Amniotic epithelial cell (primary cell): ENCODE results near the gene MYORG.
A peak's percentile ranks its signal among the peaks of the same experiment; 100 is the strongest.

ENCODE experiments used
- DNase-seq: peaks from one replicate; pipeline ENCODE4 v3.0.0-alpha.2; 2010; ENCODE audit warnings: low read depth

MYORG gene

DNA sequence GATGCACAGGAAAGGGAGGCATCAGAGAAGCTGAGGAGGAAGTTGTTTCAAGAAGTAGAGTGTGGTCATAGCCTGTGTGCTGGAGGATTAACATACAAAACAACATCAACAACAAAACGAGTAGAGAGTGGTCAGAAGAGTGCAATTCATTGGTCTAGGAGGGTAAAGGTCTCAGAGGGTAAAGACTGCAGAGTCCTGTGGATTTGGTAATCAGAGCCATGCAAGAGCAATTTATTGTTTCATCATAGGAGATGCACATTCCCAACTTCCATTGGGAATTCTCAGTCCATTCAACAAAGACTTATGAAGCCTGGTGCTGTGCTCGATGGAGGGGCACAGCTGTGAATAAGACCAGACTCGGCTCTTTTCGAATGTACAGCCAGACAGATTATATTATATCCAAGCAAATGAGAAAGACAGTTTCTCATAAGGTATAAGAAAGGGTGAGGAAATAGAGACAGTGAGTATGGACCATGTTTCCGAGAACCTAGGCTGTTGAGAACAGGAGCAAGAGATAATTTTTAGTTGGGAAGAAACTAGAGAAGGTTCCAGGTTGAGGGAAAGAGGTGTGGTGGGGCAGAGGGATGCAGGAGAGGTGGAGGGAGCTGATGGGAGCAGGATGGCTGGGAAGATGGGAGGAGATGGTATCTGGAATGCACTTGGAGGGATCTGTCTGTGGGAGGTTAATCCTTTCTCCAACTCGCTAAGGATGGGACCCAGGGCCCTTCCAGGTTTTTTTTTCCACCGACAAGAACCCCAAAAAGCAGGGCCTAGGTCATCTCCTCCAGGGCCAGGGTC is 7.9 kb upstream of the MYORG start:
- peak; percentile 17 for DNase-seq

GRCh38 chr9:34383904-34384303 is 7.2 kb upstream of the MYORG start:
- no peak for DNase-seq

GRCh38 chr9:34382879-34383278 is 6.2 kb upstream of the MYORG start:
- DNase-seq: no peak

GRCh38 chr9:34382054-34382453 is 5.4 kb upstream of the MYORG start:
- no peak for DNase-seq

DNA sequence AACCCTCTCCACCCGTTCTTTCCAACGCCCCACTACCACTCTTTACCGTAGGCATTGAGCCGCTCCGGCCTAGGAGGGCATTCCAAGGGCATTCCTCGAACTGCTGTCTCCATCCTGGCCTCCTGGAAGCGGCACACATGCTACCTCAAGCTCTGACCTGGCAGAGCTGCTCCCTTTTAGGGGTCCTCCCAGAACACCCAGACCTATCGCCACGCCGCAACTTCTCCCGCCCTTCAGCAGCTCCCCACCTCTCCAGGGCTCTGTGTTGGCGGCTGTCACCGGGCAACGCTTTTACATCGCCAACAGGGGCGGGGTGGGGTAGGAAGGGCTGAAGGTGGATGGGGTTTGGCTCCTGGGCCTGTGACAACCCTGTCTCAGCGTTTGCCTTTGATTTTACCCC is 4.6 kb upstream of the MYORG start:
- no peak for DNase-seq

DNA sequence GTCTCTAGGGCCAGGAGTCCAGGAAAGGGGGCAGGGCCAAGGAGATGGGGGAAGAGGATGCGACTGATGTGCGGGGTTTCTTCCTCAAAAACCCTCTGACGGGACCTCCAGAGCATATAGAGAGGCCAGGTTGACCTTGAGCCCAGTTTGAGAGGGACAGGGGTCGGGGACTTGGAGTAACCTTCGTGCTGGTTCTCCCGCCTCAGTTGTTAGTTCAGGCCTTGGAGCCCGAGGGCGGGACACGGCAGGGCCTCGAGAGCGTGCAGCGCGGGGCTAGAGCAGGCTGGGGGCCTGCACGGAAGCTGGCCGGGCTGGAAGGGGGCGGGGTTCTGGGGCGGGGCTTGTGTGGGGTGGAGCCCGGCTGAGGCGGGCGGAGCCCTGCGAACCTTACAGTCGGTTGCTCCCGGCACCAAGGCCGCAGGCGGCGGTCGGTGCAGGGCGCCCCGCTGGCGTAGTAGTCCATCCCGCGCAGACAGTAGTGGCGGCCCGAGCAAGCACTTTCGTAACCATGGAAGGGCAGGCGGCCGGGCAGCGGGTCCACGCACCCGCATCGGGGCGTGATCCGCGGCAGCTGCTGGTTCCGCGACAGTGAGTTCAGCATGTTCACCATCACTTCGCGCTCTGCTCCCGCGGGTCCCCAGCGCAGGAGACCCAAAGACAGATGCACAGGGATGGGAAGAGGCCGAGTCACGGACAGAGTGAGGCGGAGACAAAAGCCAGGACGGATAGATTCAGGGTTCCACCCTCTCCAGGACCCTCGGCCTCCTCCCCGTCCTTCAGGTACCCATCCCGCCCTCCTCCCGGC is 4.0 kb upstream of the MYORG start:
- peak; percentile 73 for DNase-seq

DNA sequence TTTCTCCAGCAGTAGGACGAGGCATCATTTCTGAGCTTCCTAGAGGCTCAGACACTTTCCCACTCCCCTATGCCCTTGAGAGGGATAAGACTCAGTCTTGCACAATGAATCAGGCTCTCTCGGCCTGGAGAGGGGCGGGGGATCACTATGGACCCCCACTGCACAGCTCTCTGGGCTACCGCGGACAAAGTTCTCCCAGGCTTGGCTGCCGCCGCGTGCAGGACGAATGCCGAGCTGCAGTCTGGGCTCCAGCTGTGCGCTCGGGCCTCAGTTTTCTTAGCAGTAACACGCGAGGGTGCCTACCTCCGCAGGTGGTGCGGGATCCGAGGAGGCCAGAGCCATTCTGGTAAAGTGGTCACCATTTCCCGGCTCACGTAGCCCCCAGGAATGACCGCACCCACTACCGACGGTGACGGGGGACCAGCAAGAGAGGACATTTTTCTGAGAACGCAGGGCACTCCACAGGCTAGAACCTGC is 3.4 kb upstream of the MYORG start:
- DNase-seq: peak; percentile 47

DNA sequence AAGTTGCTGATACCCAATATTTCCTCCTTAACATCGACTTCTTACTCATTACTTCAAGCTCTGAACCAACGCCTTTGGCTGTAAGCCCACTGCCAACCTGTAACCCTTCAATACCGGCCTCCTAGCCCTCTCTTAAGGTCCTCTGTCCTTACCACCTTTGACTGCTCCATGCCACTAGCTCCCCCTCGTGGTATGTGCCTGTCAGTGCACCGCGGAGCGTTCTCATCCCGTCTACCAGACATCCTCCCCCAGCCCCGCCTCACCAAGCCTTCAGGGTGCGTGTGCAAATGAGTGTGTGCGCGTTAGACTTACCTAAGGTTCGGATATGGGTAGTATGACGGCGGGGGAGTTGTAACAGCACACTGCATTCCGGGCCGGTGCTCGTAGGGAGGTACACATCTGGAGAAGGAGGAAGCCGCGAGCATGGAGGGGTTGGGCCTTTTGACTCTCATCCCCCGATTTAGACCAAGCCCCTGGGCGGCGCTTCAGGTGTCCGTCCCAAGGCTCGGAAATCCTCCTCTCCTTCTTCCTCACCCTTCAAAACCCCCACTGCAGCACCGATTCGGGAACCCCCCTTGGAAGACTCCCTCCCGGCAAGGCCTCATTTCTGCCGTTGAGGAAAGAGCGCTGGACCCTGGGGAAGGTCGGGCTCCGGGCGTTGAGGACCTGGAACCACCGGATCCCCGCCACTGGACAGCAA is 2.8 kb upstream of the MYORG start:
- DNase-seq: peak; percentile 79

GRCh38 chr9:34378376-34379060 is 1.8 kb upstream of the MYORG start:
- DNase-seq: no peak

DNA sequence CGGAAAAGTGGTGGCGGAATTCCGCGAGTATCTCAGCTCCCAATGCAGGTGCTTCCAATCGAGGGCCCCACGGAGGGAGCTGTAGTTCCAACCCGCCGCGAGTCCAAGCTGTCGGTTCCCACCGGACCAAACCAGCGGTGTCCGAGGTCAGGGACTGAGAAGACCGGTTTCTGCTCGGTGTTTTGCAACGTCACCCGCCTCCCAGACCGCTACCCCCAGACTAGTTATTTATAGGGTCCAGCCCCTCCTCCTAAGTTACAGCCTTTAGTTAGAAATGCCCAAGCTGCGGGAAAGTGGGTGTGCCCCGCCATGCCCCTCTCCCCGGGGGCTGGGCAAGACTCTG is 677 bp upstream of the MYORG start:
- DNase-seq: peak; percentile 13

- peak; percentile 11 for DNase-seq
Measured at GRCh38 chr9:34375901-34376595, 650 bp downstream of the MYORG start.

- DNase-seq: no peak
Measured at GRCh38 chr9:34374905-34375552, 1.7 kb downstream of the MYORG start.

- DNase-seq: no peak
Measured at GRCh38 chr9:34374339-34374738, 2.4 kb downstream of the MYORG start.

DNA sequence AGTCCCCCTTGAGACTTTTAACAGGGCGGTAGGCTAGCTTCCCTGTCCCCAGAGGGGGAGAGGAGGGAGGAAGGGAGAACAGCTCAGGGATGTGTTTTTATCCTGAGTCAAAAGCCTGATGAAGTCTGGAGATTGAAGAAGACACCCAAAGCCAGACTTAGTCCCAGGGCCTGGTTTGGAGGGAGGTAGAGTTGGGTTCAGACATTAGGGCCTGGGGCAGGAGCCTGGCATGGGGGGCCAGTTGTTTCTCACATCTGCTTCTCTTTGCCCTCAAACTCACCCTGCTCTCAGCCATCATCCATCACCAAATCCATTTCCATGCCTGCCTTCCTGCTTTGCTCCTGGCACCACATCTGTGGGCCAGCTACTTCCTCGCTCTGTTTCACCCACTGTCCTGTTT is 2.9 kb downstream of the MYORG start:
- DNase-seq: no peak

- no peak for DNase-seq
Measured at GRCh38 chr9:34372467-34373011, 4.2 kb downstream of the MYORG start.

DNA sequence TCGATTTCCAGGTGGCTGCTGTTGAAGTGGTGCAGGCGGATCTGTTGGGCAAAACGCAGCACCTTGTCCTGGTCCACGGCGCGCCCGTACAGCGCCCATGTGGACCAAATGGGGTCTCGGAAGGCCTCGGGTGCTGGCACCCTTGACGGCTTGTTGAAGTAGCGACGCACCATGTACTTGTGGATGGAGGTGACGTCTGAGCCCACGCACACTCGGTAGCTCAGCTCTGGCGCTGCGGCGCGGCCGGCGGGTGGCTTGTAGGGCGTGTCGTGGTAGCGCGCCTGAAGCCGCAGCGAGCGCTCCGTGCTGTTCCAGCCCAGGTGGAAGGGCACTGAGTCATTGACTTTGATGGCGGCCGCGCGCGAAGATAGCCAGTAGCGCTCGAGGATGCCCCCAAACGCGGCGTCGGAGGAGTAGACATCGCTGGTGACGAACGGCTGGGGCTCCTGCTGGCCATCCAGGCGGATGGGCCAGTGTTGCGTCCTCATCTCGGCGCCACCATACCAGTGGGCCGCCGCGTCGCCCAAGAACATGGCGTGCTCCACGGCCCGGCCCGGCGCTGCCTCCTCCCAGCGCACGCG is 4.7 kb downstream of the MYORG start:
- DNase-seq: no peak

- DNase-seq: no peak
Measured at GRCh38 chr9:34370970-34371880, 5.5 kb downstream of the MYORG start.

DNA sequence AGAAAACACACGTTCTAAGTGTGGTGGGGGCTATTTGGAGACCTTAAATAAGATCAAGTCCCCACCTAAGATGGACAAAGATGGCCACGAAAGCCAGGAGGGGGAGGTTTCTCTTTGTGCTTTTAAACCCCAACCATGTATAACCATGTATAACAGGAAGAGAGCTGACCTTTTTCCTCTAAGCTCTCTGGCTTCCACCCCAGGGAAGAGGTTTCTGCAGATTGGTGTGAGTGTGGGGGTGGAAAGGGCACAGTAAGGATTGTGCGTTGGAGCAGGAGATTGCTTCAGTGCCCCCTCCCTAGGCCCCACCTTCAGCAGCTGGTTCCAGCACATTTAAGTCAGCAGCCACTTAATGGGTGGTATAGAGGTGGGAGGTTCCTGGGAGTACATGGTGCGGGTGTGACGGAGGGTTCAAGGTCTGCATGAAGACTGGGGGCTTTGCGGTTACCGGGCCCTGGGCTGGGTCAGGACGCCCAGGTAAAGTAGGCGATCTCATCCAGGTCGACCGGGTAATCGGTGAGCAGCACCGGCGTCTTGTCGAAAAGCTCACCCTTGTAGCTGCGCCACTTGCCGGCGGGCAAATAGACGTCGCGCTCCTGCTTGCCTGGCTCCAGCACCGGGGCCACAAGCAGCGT is 6.2 kb downstream of the MYORG start:
- no peak for DNase-seq

DNA sequence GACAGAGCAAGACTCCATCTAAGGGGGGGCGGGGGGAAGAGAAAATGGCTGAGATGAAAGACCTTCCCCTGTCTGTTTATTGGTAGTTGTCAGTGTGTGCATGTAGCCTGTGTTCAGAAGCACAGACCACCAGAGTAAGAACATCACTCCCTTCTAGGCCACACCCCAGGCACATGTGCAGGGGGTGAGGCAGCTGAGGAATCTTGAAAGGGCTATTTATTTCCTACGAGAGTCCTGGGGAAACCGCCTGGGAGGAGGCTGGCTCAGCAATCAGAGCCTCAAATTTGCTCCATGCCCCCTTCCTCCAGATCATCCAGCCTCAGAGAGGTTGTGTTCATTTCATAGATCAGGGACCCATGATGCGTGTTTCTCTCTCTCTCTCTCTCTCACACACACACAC is 7.1 kb downstream of the MYORG start:
- no peak for DNase-seq
